Esophagus squamous epithelium (tissue), 5 donors: ENCODE results near the gene PIGZ. TPM values are rescaled to one million over a fixed set of nuclear protein-coding genes. Genes with fewer than 3 reads are reported as not detected.

ENCODE experiments used
- DNase-seq: peaks from one replicate; lab custom pipeline; 2025; lab: John Stamatoyannopoulos, UW
- H3K27ac ChIP-seq, 4 donors: fragments of 200-600 bp; sonication (generic); one replicate each; pipeline ENCODE4 v1.5.1; 2016 to 2019; ENCODE audit warnings: mild to moderate bottlenecking in 1 of 4
- H3K27me3 ChIP-seq, 4 donors: fragments of 200-600 bp; sonication (generic); 1 replicate in 3 of 4; 2 replicates in 1 of 4; pipeline versions ENCODE4 v1.5.1 to v1.6.0; 2017 to 2021; ENCODE audit warnings: antibody characterized with exemption in 1 of 4
- H3K36me3 ChIP-seq, 3 donors: fragments of 200-600 bp; sonication (generic); one replicate each; pipeline ENCODE4 v1.5.1; 2016 to 2019
- H3K4me1 ChIP-seq, 3 donors: fragments of 200-600 bp; sonication (generic); one replicate each; pipeline ENCODE4 v1.5.1; 2017 to 2019
- H3K4me3 ChIP-seq, 4 donors: fragments of 200-600 bp; sonication (generic); 1 replicate in 3 of 4; 2 replicates in 1 of 4; pipeline ENCODE4 v1.5.1; 2016 to 2019; ENCODE audit warnings: mild to moderate bottlenecking in 2 of 4, moderate library complexity in 1 of 4
- H3K9me3 ChIP-seq, 3 donors: fragments of 200-600 bp; sonication (generic); one replicate each; pipeline ENCODE4 v1.5.1; 2016 to 2019
- CTCF ChIP-seq, 6 experiments: fragments of 450-650 bp in 4 of 6; fragments of 200-600 bp in 2 of 6; sonication (generic) in 2 of 6; IDR thresholded peaks; one replicate each; pipeline ENCODE4 v1.5.1; 2016 to 2019; ENCODE audit warnings: antibody characterized with exemption in 6 of 6, mild to moderate bottlenecking in 4 of 6, moderate library complexity in 4 of 6
- POLR2A ChIP-seq, 4 donors: fragments of 450-650 bp; IDR thresholded peaks; one replicate each; pipeline ENCODE4 v1.6.1; 2017; ENCODE audit warnings: antibody characterized with exemption in 4 of 4, mild to moderate bottlenecking in 4 of 4, moderate library complexity in 3 of 4
- WGBS, 2 donors: methylation state at CpG; one replicate each; pipeline ENCODE4 v1.1.5; 2018; 5-methylcytosine and 5-hydroxymethylcytosine counted together
- intact Hi-C: fragments of 100-400 bp; cut with DNase I; formaldehyde crosslinking; loops from one replicate; pipeline ENCODE4 v1.15.0; 2022
- total RNA-seq, 4 donors: library from RNA; depleted of rRNA; stranded (reverse); fragments of >200 nt; gene quantifications; one replicate each; pipeline ENCODE4 v1.1.0, GENCODE V29; 2016
- donor health status: DM: yes; HTN: yes; CAD: no.

Gene PIGZ
- total RNA-seq, 4 donors from 2014 or later = 3.4 to 8.8 (median 5.4) TPM

GRCh38 chr3:196936288-196936687 lies 32.3 kb downstream of the PIGZ start:
- DNase-seq = no peak
- TF ChIP-seq POLR2A (IDR thresholded peaks at IDR 0.05) = no peak
- TF ChIP-seq CTCF (IDR thresholded peaks at IDR 0.05) = no peak
- no peaks in the 10 kb centered on the region for H3K9me3 ChIP-seq
- 85 to 92% methylated on average over 3 of the region's 3 CpGs for WGBS, 2 donors
- peaks cover 6 to 15% (median 9%) of the 10 kb centered on the region in 3 donors for H3K4me1 ChIP-seq
- no peaks in the 10 kb centered on the region for H3K27me3 ChIP-seq
- intact Hi-C loops = no loop called here
- no peak overlapping the region for H3K27ac ChIP-seq
- H3K4me3 ChIP-seq = no peak overlapping the region
- peaks cover 6 to 88% (median 44%) of the 10 kb centered on the region in 3 donors for H3K36me3 ChIP-seq

GRCh38 chr3:196932600-196932999 lies 36.0 kb downstream of the PIGZ start:
- no peak for TF ChIP-seq POLR2A (IDR thresholded peaks at IDR 0.05)
- no peak for TF ChIP-seq CTCF (IDR thresholded peaks at IDR 0.05)
- no peaks in the 10 kb centered on the region for H3K4me1 ChIP-seq
- H3K4me3 ChIP-seq = no peak overlapping the region
- no peaks in the 10 kb centered on the region for H3K9me3 ChIP-seq
- 90 to 92% methylated on average over 3 of the region's 3 CpGs for WGBS, 2 donors
- no peaks in the 10 kb centered on the region for H3K27me3 ChIP-seq
- DNase-seq = no peak
- intact Hi-C loops = no loop called here
- peaks cover 6 to 95% (median 43%) of the 10 kb centered on the region in 3 donors for H3K36me3 ChIP-seq
- no peak overlapping the region for H3K27ac ChIP-seq

GRCh38 chr3:196931828-196932587 lies 36.6 kb downstream of the PIGZ start:
- H3K4me1 ChIP-seq = no peaks in the 10 kb centered on the region
- intact Hi-C loops = no loop called here
- TF ChIP-seq CTCF (IDR thresholded peaks at IDR 0.05) = no peak
- no peak for DNase-seq
- H3K4me3 ChIP-seq = no peak overlapping the region
- no peaks in the 10 kb centered on the region for H3K27me3 ChIP-seq
- 84 to 88% methylated on average over 12 of the region's 12 CpGs for WGBS, 2 donors
- no peaks in the 10 kb centered on the region for H3K9me3 ChIP-seq
- H3K36me3 ChIP-seq = peaks cover 6 to 94% (median 37%) of the 10 kb centered on the region in 3 donors
- H3K27ac ChIP-seq = no peak overlapping the region

DNA sequence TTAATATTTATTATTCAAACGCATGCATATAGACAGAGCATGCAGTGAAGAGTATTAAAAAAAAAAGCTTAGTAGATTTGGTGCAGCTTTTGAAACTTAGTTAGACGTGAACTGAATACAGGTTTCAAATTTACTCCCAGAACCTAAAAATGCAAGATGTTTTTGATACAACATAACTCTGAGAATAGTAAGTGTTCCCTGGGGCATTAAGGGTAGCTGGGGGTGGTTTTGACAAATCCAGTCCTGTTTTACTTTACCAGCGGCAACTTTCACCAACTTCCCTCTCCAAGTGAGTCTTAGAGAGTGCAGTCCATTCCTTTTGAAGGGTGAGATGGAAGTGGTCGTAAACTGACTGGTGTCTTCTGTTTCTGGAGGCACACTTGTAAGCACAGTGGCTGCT lies 37.5 kb downstream of the PIGZ start:
- intact Hi-C loops = no loop called here
- DNase-seq = no peak
- peaks cover 1 to 87% (median 31%) of the 10 kb centered on the region in 3 donors for H3K36me3 ChIP-seq
- no peaks in the 10 kb centered on the region for H3K27me3 ChIP-seq
- no peak overlapping the region for H3K4me3 ChIP-seq
- H3K27ac ChIP-seq = no peak overlapping the region
- H3K4me1 ChIP-seq = no peaks in the 10 kb centered on the region
- no peaks in the 10 kb centered on the region for H3K9me3 ChIP-seq
- TF ChIP-seq CTCF (IDR thresholded peaks at IDR 0.05) (no peak), POLR2A (IDR thresholded peaks at IDR 0.05) (no peak)
- 84 to 95% methylated on average over 4 of the region's 4 CpGs for WGBS, 2 donors

DNA sequence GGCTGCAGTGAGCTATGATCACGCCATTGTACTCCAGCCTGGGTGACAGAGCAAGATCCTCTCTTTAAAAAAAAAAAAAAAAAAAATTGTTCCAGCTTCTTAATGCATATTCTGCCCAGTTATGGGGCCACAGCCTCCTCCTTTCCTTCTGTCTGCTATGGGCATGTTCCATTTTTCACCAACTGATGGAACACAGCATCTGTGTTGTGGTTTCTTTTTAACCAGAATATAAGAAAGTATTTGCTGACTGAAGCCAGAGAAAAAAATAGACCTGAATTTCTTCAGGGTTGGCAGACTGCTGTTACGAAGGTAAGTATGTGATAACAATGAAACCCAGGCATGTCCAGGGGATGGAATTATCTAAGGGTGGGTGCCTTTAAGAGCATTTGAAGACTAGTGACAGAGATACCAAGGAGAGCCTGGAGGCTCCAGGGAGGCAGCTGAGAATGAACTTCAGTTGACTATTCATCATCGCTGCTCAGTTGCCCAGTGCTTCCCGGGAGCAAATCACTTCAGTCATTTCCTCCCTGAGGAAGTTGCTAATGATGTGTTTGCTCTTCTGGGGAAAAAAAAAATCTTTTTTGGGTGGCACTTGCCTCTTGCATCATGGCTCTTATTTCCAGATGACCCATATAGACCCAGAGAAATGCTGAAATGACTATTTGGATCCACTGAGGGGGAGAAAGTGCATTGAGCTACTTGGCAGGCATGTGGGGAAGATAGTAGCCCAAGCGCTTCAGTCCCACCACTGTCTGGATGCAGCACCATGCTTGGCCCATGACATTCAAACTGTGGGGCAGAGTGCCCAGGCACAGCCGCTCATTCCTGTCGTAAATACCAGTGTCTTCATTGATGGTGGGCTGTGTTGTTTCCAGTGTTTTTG lies 40.8 kb downstream of the PIGZ start:
- no peaks in the 10 kb centered on the region for H3K9me3 ChIP-seq
- H3K27ac ChIP-seq = no peak overlapping the region
- TF ChIP-seq POLR2A (IDR thresholded peaks at IDR 0.05) (no peak), CTCF (IDR thresholded peaks at IDR 0.05) (no peak)
- no peaks in the 10 kb centered on the region for H3K27me3 ChIP-seq
- WGBS, 2 donors = 90 to 92% methylated on average over 4 to 7 of the region's 7 CpGs
- H3K4me3 ChIP-seq = no peak overlapping the region
- intact Hi-C loops = no loop called here
- H3K36me3 ChIP-seq = peaks cover 0 to 84% (median 15%) of the 10 kb centered on the region in 3 donors
- H3K4me1 ChIP-seq = no peaks in the 10 kb centered on the region
- DNase-seq = no peak
